NCI-H345 treated with DMSO at 0.1 percent for 48 hours (cell line): ENCODE measurements around the gene MEDAG.
"Not testable (repeated sequence)": the region's sequence is repeated elsewhere in the genome, so short reads cannot be mapped to it uniquely, and the experiment has no call there.

Source experiments
- DNase-seq: peaks from one replicate; lab custom pipeline; 2025; ENCODE audit not compliant: unreplicated experiment; lab: John Stamatoyannopoulos, UW

MEDAG gene

DNA sequence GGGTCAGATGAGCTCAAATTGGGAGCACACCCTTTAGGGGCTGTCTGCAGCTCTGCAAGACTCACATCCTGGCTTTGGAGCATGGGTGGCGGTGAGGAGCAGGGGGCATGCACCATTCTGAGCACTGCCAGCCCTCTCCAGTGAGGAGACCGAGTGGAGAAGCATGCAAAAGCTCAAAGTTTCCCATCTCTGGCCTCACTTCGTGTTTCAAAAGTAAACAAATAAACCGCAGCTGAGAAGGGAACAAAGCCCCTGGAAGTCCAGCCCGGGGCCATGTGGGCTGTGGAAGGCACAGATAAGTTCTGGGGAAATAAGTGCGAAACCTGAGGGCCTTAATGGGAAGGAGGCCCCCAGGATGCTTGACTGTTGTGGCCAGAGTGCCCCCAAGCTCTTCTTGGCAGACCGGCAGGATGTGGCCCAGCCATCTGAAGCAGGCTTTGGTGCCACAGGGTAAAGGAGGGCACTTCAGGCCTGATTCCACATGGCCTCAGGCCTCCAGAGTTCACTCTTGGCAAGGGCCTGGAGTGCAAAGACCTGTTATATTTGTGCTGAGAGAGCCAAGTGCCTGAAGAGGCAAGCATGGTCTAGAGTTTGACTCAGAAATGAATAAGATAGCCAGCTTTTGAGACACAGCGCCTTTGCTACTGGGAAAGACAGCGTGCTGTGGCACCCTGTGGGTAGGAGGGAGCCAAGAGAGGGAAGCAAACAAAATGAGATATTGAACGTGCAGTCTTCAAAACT is 1.2 kb downstream of the MEDAG start:
- DNase-seq = no peak

DNA sequence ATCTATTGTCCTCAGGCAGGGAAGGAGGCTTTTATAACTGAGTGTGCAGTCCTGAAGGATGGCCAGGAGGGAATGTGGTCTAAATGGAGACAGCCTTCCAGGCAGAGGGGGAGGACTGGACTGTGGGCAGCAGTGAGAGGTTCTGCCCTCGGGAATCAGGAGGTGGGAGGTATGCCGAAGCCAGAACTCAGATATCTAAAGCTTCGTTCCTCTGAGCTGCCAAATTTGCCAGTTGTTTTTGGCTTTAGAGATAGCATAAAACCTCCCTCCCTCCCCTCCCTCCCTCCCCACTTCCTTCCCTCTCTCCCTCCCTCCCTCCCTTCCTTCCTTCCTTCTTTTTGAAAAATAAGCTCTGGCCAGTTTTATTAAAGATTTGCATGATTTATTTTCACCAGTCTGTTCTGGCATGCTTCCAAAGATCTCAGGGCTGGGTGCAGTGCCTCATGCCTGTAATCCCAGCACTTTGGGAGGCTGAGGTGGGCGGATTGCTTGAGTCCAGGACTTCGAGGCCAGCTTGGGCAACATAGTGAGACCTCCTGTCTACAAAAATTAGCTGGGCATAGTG is 2.4 kb downstream of the MEDAG start:
- no peak for DNase-seq

DNA sequence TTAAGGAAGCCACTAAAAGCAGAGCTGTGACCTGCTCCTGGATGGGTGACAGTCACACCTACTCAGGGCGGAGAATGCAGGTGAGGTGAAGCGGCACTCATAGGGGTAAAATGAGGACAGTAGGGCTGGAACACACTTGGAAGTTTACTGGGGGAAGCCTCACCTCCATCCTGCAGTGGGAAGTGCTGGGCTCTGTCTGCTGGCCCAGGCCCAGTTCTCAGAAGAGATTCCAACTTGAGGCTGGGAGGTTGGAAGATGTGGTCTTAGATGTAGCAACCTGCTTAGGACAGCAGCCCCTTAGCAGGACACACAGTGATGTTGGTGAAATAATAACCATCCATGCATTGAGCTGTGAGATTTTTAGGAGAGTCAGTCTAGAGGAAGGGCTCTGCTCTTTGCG is 4.6 kb downstream of the MEDAG start:
- no peak for DNase-seq

DNA sequence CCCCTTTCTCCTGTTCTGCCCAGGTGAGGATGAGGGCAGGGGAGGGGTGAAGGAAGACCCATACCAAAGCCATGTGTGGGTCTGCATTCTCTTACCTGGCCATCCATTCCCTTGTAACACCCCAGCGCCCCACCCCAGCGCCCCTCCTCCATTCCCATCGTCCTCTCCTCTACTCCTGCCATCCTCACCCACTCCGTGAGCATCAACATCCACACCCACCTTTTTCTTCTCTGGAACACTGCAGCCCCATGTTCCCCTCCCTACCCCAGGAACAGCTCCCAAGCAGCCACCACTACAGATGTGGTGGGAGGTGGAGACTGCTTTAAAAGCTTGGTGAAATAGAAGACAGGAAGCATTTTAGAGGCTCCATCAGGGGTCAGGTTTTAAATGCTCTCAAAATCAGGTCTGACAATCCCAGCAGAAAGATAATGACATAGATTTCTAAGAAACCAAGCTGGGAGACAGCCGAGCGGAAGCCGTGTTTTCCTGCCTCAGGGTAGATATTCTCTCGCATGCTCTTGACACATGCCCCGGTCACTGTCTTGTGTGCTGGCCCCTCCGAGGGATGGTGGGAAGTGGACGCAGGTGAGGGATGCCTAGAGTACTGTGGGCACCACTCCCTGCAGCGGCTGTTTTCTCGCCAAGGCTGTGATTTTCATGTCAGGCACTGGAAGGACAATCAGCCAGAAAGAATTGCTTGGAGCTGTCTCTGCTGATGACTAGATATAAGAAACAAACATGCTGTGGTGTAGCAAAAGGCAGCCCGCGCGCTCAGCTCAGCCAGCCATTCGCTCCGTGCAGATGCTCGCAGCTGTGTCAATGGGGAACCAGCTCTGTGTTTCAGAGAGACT is 9.8 kb downstream of the MEDAG start:
- no peak for DNase-seq

DNA sequence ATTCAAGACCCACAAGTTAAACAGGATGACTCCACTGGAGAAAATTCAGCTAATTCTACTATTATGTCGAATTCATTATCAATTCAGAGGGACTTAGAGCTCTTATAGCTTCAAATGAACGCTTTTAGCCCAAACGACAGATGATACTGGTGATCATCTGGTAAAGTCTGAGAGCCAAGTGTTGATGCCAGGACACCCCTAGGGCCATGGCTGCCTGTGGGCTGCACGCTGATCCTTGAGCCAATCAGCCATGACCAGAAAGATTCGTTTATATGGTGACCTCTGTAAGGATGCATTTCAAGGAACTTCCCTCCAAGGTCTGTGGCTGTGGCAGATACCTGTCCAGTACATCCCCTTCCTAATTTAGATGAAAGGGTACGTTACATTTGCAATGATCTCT is 10.9 kb downstream of the MEDAG start:
- no peak for DNase-seq

DNA sequence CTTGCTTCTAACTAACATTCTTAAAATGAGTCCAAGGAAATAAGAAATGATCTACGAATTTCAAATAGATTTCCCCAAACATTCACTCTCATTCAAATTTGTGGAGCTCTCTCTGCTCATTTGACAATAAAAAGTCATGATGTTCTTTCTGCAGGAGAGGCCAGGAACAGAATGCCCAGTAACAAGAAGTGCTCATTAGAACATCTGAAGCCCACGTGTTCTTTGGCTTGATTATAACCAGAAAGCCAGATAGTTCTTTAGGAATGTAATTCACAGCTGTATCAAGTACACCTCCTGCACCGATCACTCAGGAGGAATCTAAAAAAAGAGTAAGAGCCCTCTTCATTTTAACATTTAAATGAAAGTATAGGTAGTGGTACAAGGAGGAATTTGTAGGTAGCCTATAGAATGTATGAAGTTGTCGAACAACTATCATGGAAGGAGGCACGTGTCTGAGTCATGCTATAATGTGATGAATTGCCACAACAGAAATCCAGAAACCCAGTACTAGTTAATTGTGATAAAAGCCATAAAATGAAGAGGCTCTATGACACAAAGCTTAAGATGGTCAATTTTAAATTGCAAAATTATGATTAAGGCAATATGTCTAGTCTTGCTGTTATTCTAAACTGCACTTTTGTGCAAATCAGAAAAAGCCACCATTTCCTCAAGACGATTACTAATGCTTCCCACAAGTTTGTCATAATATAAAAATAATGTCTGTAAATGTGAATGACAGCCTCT is 12.8 kb downstream of the MEDAG start:
- DNase-seq = no peak

DNA sequence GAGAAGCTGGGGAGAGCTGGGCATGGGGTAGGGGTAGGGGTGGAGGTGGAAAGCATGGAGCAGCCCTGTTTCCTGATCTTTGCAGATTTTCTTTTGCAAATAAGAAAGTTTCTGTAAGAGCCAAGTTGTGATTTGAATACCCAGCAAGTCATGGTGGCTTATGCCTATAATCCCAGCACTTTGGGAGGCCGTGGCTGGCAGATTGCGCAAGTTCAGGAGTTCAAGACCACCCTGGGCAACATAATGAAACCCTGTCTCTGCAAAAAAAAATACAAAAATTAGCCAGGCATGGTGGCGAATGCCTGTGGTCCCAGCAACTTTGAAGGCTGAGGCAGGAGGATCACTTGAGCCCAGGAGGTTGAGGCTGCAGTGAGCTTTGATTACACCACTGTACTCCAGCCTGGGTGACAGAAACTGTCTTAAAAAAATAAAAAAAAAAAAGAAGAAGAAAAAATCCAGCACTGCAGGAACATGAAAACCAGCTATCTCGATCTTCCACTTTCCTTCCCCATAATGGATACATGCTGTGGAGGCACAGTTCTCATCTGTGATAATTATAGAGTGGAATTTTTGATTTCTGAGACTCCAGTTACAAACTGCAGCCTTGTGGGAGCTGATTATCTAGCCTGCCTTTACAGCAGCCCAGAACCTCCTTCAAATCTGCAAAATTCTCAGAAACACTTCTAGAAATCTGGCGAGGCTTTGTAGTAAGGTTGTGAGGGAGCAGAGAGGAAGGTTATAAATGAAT is 14.3 kb downstream of the MEDAG start:
- no peak for DNase-seq

DNA sequence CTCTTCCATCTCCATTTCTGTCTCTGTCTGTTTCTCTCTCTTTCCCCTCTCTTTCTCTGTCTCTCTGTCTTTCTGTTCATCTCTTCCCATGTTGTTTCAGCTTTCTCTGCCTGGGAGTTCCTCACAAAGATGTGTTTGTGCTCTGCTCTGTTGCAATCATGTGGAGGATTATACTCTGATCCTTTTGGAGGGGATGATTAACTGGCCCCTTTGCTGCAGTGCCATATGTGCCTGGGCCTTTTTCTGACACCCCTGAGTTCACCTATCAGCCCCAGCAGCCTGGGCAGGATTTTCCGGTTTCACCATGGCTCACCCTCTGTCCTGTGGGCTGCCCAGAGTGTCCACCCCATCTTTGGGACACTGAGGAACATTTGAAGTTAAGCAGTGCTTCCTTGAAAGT is 17.3 kb downstream of the MEDAG start:
- no peak for DNase-seq

DNA sequence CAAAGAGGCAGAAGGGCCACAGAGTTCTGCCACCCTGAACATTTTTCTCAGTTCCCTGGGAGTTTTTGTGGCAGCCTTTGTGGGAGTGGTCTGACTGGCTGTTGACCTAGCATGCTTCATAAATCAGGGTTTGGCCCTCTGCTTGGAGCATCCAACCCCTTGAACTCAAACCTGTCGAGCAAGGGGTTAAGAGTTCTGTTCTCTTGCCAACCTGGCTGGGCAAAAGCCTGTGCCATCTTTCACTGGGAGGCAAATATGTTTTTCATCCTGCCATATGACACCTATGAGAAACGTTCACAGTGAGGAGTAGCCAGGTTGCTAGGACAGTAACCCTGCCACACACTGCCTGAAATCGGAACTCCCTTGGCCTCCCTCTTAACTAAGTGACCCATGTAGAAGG is 18.6 kb downstream of the MEDAG start:
- no peak for DNase-seq

DNA sequence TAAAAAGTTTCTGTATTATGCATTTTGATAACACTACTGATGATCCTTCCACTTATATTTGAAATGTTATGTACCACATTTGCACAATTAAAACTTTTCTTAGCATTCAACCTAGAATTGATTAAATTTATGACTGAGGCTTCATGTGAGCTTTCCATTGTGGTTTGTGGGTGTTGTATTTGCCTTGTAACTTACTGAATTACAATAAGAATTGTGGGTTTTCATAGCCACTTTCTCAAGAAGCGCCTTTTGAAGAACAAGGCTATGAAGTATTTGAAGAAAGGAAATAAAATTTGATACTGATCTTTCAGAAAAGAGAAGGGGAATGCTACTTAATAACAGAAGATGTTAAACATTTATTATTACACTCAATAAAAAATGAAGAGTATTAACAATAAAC is 19.4 kb downstream of the MEDAG start:
- DNase-seq = no peak

DNA sequence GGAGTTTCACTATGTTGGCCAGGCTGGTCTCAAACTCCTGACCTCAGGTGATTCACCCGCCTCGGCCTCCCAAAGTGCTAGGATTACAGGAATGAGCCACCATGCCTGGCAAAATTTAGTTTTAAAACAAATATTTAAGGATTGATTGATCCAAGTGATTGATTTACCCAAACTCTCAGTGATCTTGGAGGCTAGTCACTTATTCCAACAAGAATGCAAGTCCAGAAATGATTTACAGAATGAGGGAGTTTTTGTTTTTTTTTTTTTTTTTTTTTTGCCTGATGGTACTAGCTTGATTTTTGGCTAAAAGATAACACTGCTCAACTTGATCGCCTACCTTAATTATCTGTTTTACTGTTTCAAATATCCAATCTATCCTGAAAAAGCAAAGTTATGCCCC is 20.7 kb downstream of the MEDAG start:
- no peak for DNase-seq

DNA sequence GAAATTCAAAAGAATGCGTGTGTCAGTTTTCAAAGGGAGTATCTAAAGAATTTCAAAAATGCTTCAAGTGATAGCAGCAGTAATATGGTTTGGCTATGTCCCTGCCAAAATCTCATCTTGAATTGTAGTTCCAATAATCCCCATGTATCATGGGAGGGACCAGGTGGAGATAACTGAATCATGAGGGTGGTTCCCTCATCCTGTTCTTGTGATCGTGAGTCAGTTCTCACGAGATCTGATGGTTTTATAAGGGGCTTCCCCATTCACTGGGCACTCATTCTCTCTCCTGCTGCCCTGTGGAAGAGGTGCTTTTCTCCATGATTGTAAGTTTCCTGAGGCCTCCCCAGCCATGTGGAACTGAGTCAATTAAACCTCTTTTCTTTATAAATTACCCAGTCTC is 21.1 kb downstream of the MEDAG start:
- DNase-seq = not testable (repeated sequence)

DNA sequence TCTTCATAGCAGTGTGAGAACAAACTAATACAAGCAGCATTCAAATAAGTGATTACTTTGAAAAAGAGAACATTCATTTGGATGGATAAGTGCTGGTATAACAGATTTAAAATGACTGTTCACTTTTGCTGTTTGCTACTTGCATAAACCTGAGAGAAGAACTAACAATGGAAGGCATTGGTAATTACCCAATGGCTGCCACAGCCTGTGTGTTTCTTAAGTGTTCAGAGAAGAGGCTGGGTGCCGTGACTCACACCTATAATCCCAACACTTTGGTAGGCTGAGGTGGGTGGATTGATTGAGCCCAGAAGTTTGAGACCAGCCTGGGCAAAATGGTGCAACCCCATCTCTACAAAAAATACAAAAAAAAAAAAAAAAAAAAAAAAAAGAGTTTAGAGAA is 21.5 kb downstream of the MEDAG start:
- DNase-seq = no peak

DNA sequence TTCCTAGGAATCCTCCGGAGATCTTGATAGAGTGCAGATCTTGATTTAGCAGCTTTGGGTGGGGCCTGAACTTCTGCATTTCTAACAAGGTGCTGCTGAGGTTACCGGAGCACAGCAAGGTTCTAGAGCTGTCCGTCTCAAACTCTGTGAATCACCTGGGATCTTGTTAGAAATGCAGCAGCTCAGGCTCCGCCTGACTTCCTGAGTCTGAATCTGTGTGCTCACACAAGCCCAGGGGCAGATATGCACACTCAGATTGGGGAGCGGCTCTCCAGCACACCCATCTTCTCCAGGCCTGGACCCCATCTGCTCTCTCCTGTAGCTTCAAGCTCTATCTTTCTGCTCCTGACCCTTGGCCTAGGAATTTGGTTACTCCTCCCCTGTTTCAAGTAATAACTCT is 22.9 kb downstream of the MEDAG start:
- DNase-seq = no peak

DNA sequence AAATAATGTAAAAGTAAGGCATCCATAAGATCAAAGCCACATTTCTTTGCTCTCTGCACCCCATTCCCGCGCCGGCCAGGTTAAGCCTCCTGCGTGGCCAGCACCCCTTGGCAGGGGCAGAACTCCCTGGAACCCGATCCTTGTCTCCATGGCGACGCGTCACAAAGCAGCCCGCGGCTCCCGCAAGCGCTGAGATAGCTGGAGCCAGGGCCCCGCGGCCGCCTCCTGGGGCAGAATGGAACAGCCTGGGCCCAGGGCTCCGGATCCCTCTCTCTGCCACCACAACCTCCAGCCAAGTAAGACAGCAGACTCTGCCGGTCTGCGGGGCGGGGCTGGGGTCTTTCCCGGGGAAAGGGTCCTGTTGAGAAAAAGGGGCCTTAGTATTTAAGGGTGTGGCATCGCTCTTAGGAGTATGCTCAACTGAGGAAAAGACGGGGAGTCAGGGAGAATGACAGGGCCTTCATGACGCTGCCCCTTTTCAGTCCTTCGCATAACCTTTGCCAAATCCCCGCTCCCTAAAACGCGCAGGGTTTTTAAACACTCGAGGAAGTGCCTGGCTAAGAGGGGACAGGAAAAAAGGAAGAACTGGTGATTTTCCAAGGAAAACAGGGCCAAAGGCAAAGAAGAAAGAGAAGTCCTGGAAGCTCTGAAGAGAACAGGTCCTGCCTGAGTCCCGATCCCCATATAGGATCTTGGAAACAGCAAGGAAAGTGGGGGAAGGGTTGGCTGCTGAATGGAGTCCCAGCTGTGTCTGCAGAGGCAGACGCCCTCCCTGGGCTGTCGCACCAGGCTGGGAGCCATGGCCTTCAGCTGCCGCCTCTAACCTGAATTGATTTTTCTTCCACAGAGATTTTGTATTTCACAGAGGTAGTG is 26.6 kb downstream of the MEDAG start, which contains the start of gene TEX26:
TEX26 (plus strand) TSS at position 176 of the 873 bp plus-strand sequence; CDS start at position 236, 60 bp downstream.
- DNase-seq = no peak

DNA sequence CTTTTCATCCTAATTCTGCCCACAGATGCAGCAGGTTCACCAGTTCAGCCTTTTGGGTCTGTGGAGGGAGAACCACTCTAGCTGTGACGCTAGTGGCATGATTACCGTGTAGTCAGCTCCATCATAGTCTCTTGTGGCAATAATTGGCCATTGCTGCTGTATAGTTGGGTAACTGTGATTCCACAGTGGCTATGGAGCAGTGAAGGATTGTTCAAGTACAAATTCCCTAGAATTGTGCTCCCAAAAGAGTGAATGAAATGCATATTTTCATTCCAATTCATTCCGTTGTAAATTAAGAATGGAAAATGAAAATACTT is 27.2 kb downstream of the MEDAG start:
- DNase-seq = no peak

DNA sequence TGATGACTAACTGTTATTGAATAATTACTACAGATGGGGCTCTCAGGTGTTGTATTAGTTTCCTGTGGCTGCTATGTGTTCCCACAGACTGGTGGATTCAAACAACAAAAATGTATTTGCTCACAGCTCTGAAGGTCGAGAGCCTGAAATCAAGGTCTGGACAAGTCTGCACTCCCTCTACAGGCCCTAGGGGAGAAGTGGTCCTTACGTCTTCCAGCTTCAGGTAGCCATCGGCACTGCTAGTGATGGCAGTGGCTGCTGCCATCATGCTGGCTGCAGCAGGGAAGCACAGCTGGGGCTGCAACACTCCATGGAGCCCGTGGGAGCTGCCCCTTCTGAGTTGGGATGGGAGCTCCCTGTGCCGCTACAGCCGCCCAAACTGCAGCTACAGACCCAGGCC is 28.3 kb downstream of the MEDAG start:
- DNase-seq = no peak

DNA sequence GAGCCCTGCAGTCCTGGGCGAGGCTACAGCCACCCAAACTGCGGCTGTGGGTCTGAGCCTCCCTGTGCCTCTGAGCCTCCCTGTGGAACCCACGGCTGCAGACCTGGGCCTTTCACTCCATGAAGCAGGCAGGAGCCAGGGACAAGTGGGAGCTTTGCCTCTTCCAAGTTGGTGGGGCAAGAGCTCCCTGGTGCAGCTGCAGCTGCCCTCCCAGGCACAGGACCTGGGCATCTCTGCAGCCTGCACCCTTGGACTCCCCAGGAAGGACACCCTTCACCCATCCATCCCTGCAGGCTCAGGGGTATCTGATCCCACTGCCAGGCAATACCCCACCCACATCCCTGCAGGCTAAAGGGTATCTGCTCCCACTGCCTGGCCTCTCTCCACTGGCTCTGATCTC is 28.7 kb downstream of the MEDAG start:
- no peak for DNase-seq

DNA sequence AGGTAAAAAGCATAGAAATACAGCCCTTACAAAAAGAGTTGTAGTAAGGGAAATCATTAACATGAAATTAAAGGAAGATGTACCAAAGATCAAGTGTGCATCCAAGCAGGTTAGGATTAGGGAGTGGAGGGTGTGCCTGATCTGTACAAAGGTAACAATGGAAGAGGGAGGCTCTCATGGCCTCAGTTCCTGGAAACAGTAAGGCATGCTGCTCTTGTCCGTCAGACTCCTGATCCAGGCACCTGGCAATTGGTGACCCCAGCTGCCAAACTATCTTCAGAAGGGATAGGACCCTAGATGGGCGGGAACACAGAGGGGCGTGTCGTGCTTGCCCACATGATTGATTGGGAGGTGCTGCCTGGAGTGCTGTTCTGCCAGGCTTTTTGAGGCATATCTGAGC is 30.9 kb downstream of the MEDAG start:
- DNase-seq = no peak

DNA sequence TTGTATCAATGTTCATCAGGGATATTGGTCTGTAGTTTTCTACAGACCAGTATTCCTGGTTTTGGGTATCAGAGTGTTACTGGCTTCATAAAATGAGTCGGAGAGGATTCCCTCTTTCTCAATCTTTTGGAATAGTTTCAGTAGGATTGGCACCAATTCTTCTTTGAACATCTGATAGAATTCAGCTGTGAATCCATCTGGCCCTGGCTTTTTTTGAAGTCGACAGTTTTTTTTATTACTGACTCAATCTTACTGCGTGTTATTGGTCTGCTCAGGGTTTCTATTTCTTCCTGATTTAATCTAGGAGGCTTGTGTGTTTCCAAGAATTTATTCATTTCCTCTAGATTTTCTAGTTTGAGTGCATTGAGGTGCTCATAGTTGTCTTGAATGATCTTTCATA is 37.8 kb downstream of the MEDAG start:
- no peak for DNase-seq
